Neural cell (in vitro differentiated cells): ENCODE measurements around the gene PTMS. TPM values are rescaled to one million over a fixed set of nuclear protein-coding genes. Genes with fewer than 3 reads are reported as not detected.

Experiments used
- H2AFZ ChIP-seq: fragments of 200-600, 300-800 bp; sonication (generic), shearing (Covaris generic); 2 replicates; pipeline ENCODE4 v1.6.0; 2014; ENCODE audit warnings: low read depth, mild to moderate bottlenecking, antibody characterized with exemption, low read length, moderate library complexity
- H3F3A ChIP-seq: fragments of 200-600 bp; shearing (Covaris generic); 2 replicates; pipeline ENCODE4 v1.6.1; 2016; ENCODE audit warnings: mild to moderate bottlenecking, moderate library complexity, mixed read lengths, antibody characterized with exemption, low read length; ENCODE audit not compliant: insufficient read depth, poor library complexity, severe bottlenecking
- H3K27ac ChIP-seq: fragments of 200-600, 300-800 bp; sonication (generic), shearing (Covaris generic); 2 replicates; pipeline ENCODE4 v1.5.1; 2014; ENCODE audit warnings: mild to moderate bottlenecking, low read length, moderate library complexity
- H3K27me3 ChIP-seq: fragments of 300-800, 200-600 bp; sonication (generic), shearing (Covaris generic); 2 replicates; pipeline ENCODE4 v1.6.0; 2014; ENCODE audit warnings: mild to moderate bottlenecking, low read depth, low read length, moderate library complexity; ENCODE audit not compliant: insufficient read depth
- H3K36me3 ChIP-seq: fragments of 300-800, 200-600 bp; sonication (generic), shearing (Covaris generic); 2 replicates; pipeline ENCODE4 v1.5.1; 2014; ENCODE audit warnings: mild to moderate bottlenecking, antibody characterized with exemption, low read length, moderate library complexity; ENCODE audit not compliant: insufficient read depth
- H3K4me2 ChIP-seq: fragments of 300-800, 200-600 bp; sonication (generic), shearing (Covaris generic); 2 replicates; pipeline ENCODE4 v1.6.0; 2014; ENCODE audit warnings: mild to moderate bottlenecking, low read length
- H3K4me3 ChIP-seq: fragments of 300-800, 200-600 bp; sonication (generic), shearing (Covaris generic); 2 replicates; pipeline ENCODE4 v1.5.1; 2014; ENCODE audit warnings: mild to moderate bottlenecking, low read length, moderate library complexity
- H3K79me2 ChIP-seq: fragments of 200-600 bp; shearing (Covaris generic); replicated peaks from 2 replicates; pipeline ENCODE4 v1.6.0; 2014; ENCODE audit warnings: mild to moderate bottlenecking, low read length, moderate library complexity; ENCODE audit not compliant: insufficient read depth
- H3K9ac ChIP-seq: fragments of 300-800, 200-600 bp; sonication (generic), shearing (Covaris generic); 2 replicates; pipeline ENCODE4 v1.6.1; 2016; ENCODE audit warnings: mild to moderate bottlenecking, low read length, mixed read lengths
- H3K9me2 ChIP-seq: fragments of 200-600 bp; shearing (Covaris generic); 2 replicates; pipeline ENCODE4 v1.6.1; 2016; ENCODE audit warnings: mild to moderate bottlenecking, low read length, mixed read lengths; ENCODE audit not compliant: insufficient read depth
- H3K9me3 ChIP-seq: fragments of 200-600, 300-800 bp; sonication (generic), shearing (Covaris generic); 2 replicates; pipeline ENCODE4 v1.6.1; 2016; ENCODE audit warnings: mild to moderate bottlenecking, mixed run types, low read length, moderate library complexity, mixed read lengths
- H4K20me1 ChIP-seq: fragments of 200-600 bp; shearing (Covaris generic); 2 replicates; pipeline ENCODE4 v1.6.1; 2016; ENCODE audit warnings: mild to moderate bottlenecking, mixed run types; ENCODE audit not compliant: insufficient read depth
- CTCF ChIP-seq: fragments of 450-650 bp; IDR thresholded peaks from 2 replicates; pipeline ENCODE4 v1.5.1; 2014; ENCODE audit warnings: antibody characterized with exemption, mild to moderate bottlenecking, moderate library complexity; ENCODE audit not compliant: poor library complexity, severe bottlenecking
- EP300 ChIP-seq: fragments of 450-650 bp; conservative IDR thresholded peaks from 2 replicates; pipeline ENCODE4 v1.6.1; 2014; ENCODE audit warnings: antibody characterized with exemption, mild to moderate bottlenecking, moderate library complexity; ENCODE audit not compliant: poor library complexity, severe bottlenecking
- EZH2 ChIP-seq: fragments of 200-600, 300-800 bp; shearing (Covaris generic), sonication (generic); IDR thresholded peaks from 2 replicates; pipeline ENCODE4 v1.6.1; 2014; ENCODE audit warnings: antibody characterized with exemption, low read length, borderline replicate concordance, mild to moderate bottlenecking; ENCODE audit not compliant: insufficient read depth, poor library complexity, severe bottlenecking
- MXI1 ChIP-seq: fragments of 450-650 bp; conservative IDR thresholded peaks from 2 replicates; pipeline ENCODE4 v1.6.1; 2014; ENCODE audit warnings: antibody characterized with exemption, mild to moderate bottlenecking; ENCODE audit not compliant: poor library complexity, severe bottlenecking
- POLR2AphosphoS5 ChIP-seq: IDR thresholded peaks from 2 replicates; pipeline ENCODE4 v1.6.1; 2012
- RAD21 ChIP-seq: fragments of 450-650 bp; conservative IDR thresholded peaks from 2 replicates; pipeline ENCODE4 v1.6.1; 2014; ENCODE audit warnings: antibody characterized with exemption, mild to moderate bottlenecking, moderate library complexity
- REST ChIP-seq: IDR thresholded peaks from 2 replicates; pipeline ENCODE4 v1.6.1; 2012; ENCODE audit warnings: borderline replicate concordance
- SMC3 ChIP-seq: fragments of 450-650 bp; conservative IDR thresholded peaks from 2 replicates; pipeline ENCODE4 v1.6.1; 2014; ENCODE audit warnings: antibody characterized with exemption, mild to moderate bottlenecking, moderate library complexity; ENCODE audit not compliant: poor library complexity
- TAF1 ChIP-seq: IDR thresholded peaks from 2 replicates; pipeline ENCODE4 v1.6.1; 2012; ENCODE audit warnings: low read depth
- polyA plus RNA-seq: library from polyadenylated mRNA; depleted of rRNA; stranded (reverse); fragments of >200 nt; gene quantifications from 2 replicates; pipeline ENCODE4 v1.2.3, GENCODE V29; 2014

The PTMS gene
- polyA plus RNA-seq, 1 donor from 2014 or later = 557 TPM

DNA sequence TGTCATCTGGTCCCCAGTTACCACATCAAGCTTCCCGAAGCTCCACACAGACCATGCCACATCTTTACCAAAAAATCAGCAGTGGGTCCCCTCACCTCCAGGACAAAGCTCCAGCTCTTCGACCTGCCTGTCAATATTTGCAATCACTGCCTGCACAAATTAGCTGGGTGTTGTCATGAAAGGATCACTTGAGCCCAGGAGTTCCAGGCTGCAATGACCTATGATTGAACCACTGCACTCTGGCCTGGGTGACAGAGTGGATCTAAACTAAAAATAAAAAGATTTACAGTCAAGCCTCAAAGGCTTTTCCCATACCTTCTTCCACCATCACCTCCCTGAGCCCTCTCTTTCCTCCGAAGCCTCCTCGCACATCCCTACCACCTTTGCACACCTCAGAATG lies 30.4 kb downstream of the PTMS start:
- Histone ChIP-seq H4K20me1 (no peaks in the 10 kb centered on the region), H2AFZ (no peak overlapping the region), H3K4me3 (no peak overlapping the region), H3K4me2 (no peak overlapping the region), H3K9ac (no peak overlapping the region), H3K27me3 (no peaks in the 10 kb centered on the region), H3K79me2 (no peaks in the 10 kb centered on the region), H3K27ac (no peak overlapping the region), H3K9me3 (no peaks in the 10 kb centered on the region), H3K36me3 (no peaks in the 10 kb centered on the region), H3F3A (no peaks in the 10 kb centered on the region), H3K9me2 (no peaks in the 10 kb centered on the region)
- no peak for TF ChIP-seq EP300
- TF ChIP-seq REST = no peak
- no peak for TF ChIP-seq RAD21
- no peak for TF ChIP-seq CTCF
- no peak for TF ChIP-seq TAF1
- no peak for TF ChIP-seq POLR2AphosphoS5
- TF ChIP-seq SMC3 = no peak
- TF ChIP-seq EZH2 = no peak
- TF ChIP-seq MXI1 = no peak

DNA sequence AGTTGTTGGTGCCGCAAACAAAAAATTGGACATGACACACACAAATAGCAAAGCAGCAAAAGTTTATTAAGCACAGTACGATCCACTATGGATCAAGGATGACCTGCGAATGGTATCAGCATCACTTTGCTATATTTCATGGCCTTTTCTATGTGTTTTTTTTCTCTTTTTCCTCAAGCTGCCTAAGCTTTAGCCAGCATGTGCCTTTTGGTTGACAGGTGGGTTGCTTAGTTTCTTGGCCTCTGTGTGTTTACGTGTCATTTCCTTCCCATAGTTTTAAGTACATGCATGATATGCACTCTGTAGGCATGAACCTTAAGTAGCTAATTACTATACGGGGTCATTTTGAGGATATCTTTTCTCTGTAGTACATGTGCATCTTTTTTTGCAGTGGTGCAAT lies 33.0 kb downstream of the PTMS start:
- no peak overlapping the region for H3K9ac ChIP-seq
- H3F3A ChIP-seq = no peaks in the 10 kb centered on the region
- H3K27me3 ChIP-seq = no peaks in the 10 kb centered on the region
- H3K36me3 ChIP-seq = no peaks in the 10 kb centered on the region
- TF ChIP-seq SMC3 (no peak), RAD21 (no peak), CTCF (no peak), MXI1 (no peak), EZH2 (no peak), TAF1 (no peak)
- H3K4me2 ChIP-seq = no peak overlapping the region
- no peaks in the 10 kb centered on the region for H3K9me3 ChIP-seq
- no peaks in the 10 kb centered on the region for H3K9me2 ChIP-seq
- no peak overlapping the region for H3K27ac ChIP-seq
- H2AFZ ChIP-seq = no peak overlapping the region
- no peaks in the 10 kb centered on the region for H4K20me1 ChIP-seq
- H3K4me3 ChIP-seq = no peak overlapping the region
- H3K79me2 ChIP-seq = no peaks in the 10 kb centered on the region
